ENCODE results near the gene NGB.
"Not testable (repeated sequence)": the region's sequence is repeated elsewhere in the genome, so short reads cannot be mapped to it uniquely, and the experiment has no call there.

The NGB gene

GRCh38 chr14:77271113-77271710, at the start of gene NGB:
TSS of gene NGB (minus strand) at chr14:77271206. CDS start at chr14:77270937, 269 bp downstream.
- no peak for DNase-seq

- peak; percentile 96 for DNase-seq
These were observed 49.4 kb upstream of the NGB start, which contains the start of gene POMT2 for GRCh38 chr14:77320238-77320935. TSS of gene POMT2 (minus strand) at chr14:77320883. CDS start at chr14:77320681, 202 bp downstream.

- no peak for DNase-seq
These were observed 48.4 kb upstream of the NGB start for GRCh38 chr14:77319422-77319821.

GRCh38 chr14:77318756-77319155, 47.8 kb upstream of the NGB start:
- DNase-seq = not testable (repeated sequence)

- DNase-seq = no peak
These were observed 47.1 kb upstream of the NGB start for GRCh38 chr14:77318006-77318553.

- no peak for DNase-seq
These were observed 45.9 kb upstream of the NGB start for GRCh38 chr14:77316872-77317301.

- no peak for DNase-seq
These were observed 45.1 kb upstream of the NGB start for GRCh38 chr14:77316195-77316505.

- no peak for DNase-seq
These were observed 43.8 kb upstream of the NGB start for GRCh38 chr14:77314539-77315457.

- no peak for DNase-seq
These were observed 43.0 kb upstream of the NGB start for GRCh38 chr14:77314043-77314442.

- no peak for DNase-seq
These were observed 42.4 kb upstream of the NGB start for GRCh38 chr14:77313371-77313770.

- no peak for DNase-seq
These were observed 40.2 kb upstream of the NGB start for GRCh38 chr14:77311217-77311616.

- no peak for DNase-seq
These were observed 39.0 kb upstream of the NGB start for GRCh38 chr14:77310026-77310425.

- no peak for DNase-seq
These were observed 38.1 kb upstream of the NGB start for GRCh38 chr14:77309131-77309530.

GRCh38 chr14:77306851-77307496, 36.0 kb upstream of the NGB start:
- peak; percentile 82 for DNase-seq

GRCh38 chr14:77306416-77306815, 35.4 kb upstream of the NGB start:
- DNase-seq = peak; percentile 51

GRCh38 chr14:77305696-77306095, 34.7 kb upstream of the NGB start:
- peak; percentile 60 for DNase-seq

GRCh38 chr14:77303417-77304156, 32.6 kb upstream of the NGB start:
- DNase-seq = no peak

- no peak for DNase-seq
These were observed 31.9 kb upstream of the NGB start for GRCh38 chr14:77302926-77303325.

- DNase-seq = peak; percentile 84
These were observed 30.1 kb upstream of the NGB start for GRCh38 chr14:77301103-77301502.

GRCh38 chr14:77299771-77300170, 28.8 kb upstream of the NGB start:
- DNase-seq = no peak

- DNase-seq = no peak
These were observed 25.9 kb upstream of the NGB start for GRCh38 chr14:77296906-77297305.

GRCh38 chr14:77296155-77296554, 25.1 kb upstream of the NGB start:
- DNase-seq = no peak
